Stimulated activated CD4-positive, alpha-beta T cell treated with anti-CD3 and anti-CD28 coated beads, Interleukin-1b, Interleukin-23, amount 100 ng/mL, for 24 hours (primary cell): Measurements from ENCODE around the gene ABHD16A.

Experiments used
- DNase-seq, 4 experiments: peaks; one replicate each; pipeline ENCODE4 v3.0.0-alpha.2; 2020; ENCODE audit warnings: low read depth in 4 of 4, low spot score in 1 of 4

Gene ABHD16A

GRCh38 chr6:31642798-31643570 lies 60.1 kb downstream of the ABHD16A start:
- DNase-seq: no peak

GRCh38 chr6:31641370-31641769 lies 61.8 kb downstream of the ABHD16A start:
- no peak for DNase-seq

GRCh38 chr6:31640612-31641011 lies 62.5 kb downstream of the ABHD16A start:
- DNase-seq: no peak

GRCh38 chr6:31639449-31639861 lies 63.7 kb downstream of the ABHD16A start:
- peak in 1 of 4 experiments; percentile 27 for DNase-seq

- no peak for DNase-seq
These were observed 64.1 kb downstream of the ABHD16A start for GRCh38 chr6:31639043-31639442.
